ENCODE measurements around the gene LMNA. TPM values are rescaled to one million over a fixed set of nuclear protein-coding genes. Genes with fewer than 3 reads are reported as not detected.

LMNA gene
- total RNA-seq, 1 experiment from 2014 or later = 51.0 TPM

DNA sequence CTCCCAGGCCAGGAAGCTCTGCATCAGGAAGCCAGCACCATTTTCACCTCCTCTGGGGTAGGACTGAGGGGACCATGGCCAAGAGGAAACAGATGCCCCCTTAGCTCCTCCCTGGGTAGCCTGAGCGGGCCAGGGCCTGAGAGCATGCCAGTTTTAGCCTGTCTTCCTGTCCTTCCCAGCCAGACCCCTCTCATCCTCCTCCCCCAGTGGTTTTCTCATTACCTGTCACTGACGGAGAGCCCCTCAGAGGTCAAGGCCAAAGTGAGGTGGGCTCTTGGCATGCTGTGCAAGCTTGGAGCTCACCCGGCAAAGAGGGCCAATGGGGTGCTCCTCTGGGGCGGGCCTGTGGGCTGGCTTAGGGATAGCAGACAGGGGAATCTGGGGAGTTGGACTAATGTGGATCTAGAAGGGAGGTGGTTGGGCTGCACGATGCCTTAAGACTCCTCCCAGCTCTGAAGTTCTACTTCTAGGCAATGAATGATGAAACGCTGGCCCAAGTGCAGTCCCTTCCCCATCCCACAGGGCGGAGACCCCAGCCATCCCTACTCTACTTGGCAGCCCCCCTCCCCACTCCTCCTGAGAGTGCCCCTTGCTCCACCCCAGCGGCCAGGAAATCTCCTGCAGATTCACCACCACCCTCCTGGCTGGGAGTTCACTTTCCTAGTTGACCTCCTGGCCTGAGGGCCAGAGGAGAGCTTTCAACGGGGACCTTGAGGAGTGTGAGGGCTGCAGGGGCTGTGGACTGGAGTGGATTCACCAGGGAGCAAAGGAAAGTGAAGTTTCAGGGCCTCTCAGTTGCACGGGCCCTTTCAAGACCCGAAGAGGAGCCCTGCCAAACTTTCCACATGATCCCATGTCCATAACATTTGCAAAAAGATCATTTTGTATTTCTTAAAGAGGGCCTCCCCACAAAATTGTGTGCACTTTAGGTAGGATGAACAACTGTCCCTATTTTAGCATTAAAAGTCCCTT lies 9.4 kb upstream of the LMNA start:
- peak overlapping the region; percentile 50 for H2BK20ac ChIP-seq (ENCODE audit: low read depth, low read length, poor library complexity, severe bottlenecking)
- no peak overlapping the region for H2BK15ac ChIP-seq (ENCODE audit: low read depth, low read length)
- H3T11ph ChIP-seq (ENCODE audit: low read length) = peak overlapping the region; percentile 23
- no peaks in the 10 kb centered on the region for H3K79me1 ChIP-seq (ENCODE audit: insufficient read depth, low read depth, low read length, poor library complexity, severe bottlenecking)
- Mint-ChIP-seq H3K4me1 (peaks cover 53 to 64% of the 10 kb centered on the region in 2 experiments), H3K27ac (peak overlapping the region; percentile 96 to 98 (median 97)), H3K4me3 (peak overlapping the region; percentile 53 to 81), H3K27me3 (ENCODE audit: low read depth) (0 out of 2 replicates have a peak, but pooled peaks cover 2% of the 10 kb centered on the region), H3K36me3 (ENCODE audit: insufficient read depth in 1 of 3, low read depth in 3 of 3) (peaks cover 0 to 2% (median 2%) of the 10 kb centered on the region in 3 experiments; a peak in 4 of 7 replicates), H3K9me3 (no peaks in the 10 kb centered on the region; a peak in 2 of 5 replicates)
- peaks cover 14% of the 10 kb centered on the region; the same call in 1 of the 2 replicates for H3K4me1 ChIP-seq (ENCODE audit: insufficient read depth, low read length)
- peak overlapping the region; percentile 99 for H2AK5ac ChIP-seq (ENCODE audit: insufficient read length, low read length)
- no CpG with 5 or more reads among the region's 11 CpGs for WGBS (ENCODE audit: extremely low coverage, insufficient read length, low lambda C conversion rate)
- peak overlapping the region; percentile 84 for H4K8ac ChIP-seq (replicated peaks; ENCODE audit: insufficient read length, low read depth, low read length)
- no peak overlapping the region for H2AFZ ChIP-seq (ENCODE audit: low read length)
- H2BK120ac ChIP-seq (ENCODE audit: low read depth, low read length, poor library complexity, severe bottlenecking) = peak overlapping the region; percentile 91
- H3K4me2 ChIP-seq (ENCODE audit: insufficient read depth, insufficient read length, low read length) = peak overlapping the region; percentile 63
- H3K27me3 ChIP-seq (ENCODE audit: insufficient read depth, low read length) = no peaks in the 10 kb centered on the region
- peak; percentile 82 for DNase-seq
- peak overlapping the region; percentile 98 for H2BK12ac ChIP-seq (ENCODE audit: insufficient read length, low read depth, low read length)
- no peaks in the 10 kb centered on the region for H3K9me3 ChIP-seq (ENCODE audit: control insufficient read depth, low read depth, low read length)
- H2BK5ac ChIP-seq (ENCODE audit: insufficient read length, low read length) = no peak overlapping the region
- peak overlapping the region; percentile 26 for H3K27ac ChIP-seq (ENCODE audit: insufficient read length, low read depth, low read length)
- peak overlapping the region; percentile 97 for H3K14ac ChIP-seq (ENCODE audit: insufficient read depth, low read length)
- H4K91ac ChIP-seq (ENCODE audit: insufficient read length, low read depth, low read length) = peak overlapping the region; percentile 98
- TF ChIP-seq, protein P1, sequence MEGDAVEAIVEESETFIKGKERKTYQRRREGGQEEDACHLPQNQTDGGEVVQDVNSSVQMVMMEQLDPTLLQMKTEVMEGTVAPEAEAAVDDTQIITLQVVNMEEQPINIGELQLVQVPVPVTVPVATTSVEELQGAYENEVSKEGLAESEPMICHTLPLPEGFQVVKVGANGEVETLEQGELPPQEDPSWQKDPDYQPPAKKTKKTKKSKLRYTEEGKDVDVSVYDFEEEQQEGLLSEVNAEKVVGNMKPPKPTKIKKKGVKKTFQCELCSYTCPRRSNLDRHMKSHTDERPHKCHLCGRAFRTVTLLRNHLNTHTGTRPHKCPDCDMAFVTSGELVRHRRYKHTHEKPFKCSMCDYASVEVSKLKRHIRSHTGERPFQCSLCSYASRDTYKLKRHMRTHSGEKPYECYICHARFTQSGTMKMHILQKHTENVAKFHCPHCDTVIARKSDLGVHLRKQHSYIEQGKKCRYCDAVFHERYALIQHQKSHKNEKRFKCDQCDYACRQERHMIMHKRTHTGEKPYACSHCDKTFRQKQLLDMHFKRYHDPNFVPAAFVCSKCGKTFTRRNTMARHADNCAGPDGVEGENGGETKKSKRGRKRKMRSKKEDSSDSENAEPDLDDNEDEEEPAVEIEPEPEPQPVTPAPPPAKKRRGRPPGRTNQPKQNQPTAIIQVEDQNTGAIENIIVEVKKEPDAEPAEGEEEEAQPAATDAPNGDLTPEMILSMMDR (conservative IDR thresholded peaks at IDR 0.05) = peak; percentile 43
- peak overlapping the region; percentile 97 for H3K4ac ChIP-seq (ENCODE audit: low read depth, low read length)
- H3K56ac ChIP-seq (ENCODE audit: insufficient read length, low read depth, low read length) = no peak overlapping the region
- H4K5ac ChIP-seq (ENCODE audit: insufficient read length, low read depth, low read length) = peak overlapping the region; percentile 63
- H3K18ac ChIP-seq (ENCODE audit: insufficient read length, low read depth, low read length) = peak overlapping the region; percentile 97
- H3K79me2 ChIP-seq (ENCODE audit: insufficient read depth, low read length) = no peaks in the 10 kb centered on the region
- H3K9ac ChIP-seq (ENCODE audit: extremely low read depth, insufficient read length, low read length) = peak overlapping the region; percentile 20
- H3K23ac ChIP-seq (ENCODE audit: insufficient read length, low read depth, low read length) = no peak overlapping the region
- peaks cover 2% of the 10 kb centered on the region for H4K20me1 ChIP-seq (ENCODE audit: control insufficient read depth, insufficient read depth, insufficient read length)
- peaks cover 5% of the 10 kb centered on the region for H3K23me2 ChIP-seq (ENCODE audit: insufficient read length, low read depth, low read length, poor library complexity, severe bottlenecking)

All from H9 (cell line).